ENCODE data around the gene EIF1AX. TPM values are rescaled to one million over a fixed set of nuclear protein-coding genes. Genes with fewer than 3 reads are reported as not detected.
"Not testable (repeated sequence)": the region's sequence is repeated elsewhere in the genome, so short reads cannot be mapped to it uniquely, and the experiment has no call there.

The EIF1AX gene
- total RNA-seq, 1 donor from 2014 or later, result 94.5 TPM

DNA sequence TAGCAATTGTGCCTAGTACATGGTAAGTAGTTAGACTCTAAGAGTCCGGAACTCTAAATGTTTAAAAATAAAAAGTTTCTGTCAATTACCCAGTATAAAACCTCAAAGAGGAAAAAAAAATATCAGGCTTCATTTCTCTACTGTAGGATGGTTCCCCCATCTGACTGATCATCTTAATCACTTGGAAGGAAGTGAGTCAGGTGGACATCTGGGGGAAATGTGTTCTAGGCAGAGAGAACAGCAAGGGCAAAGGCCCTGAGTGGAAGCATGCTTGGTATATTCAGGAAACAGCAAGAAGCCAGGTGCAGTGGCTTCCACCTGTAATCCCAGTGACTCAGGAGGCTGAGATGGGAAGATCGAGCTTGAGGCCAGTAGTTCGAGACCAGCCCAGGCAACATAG, 2.9 kb upstream of the EIF1AX start:
- Mint-ChIP-seq H3K36me3 (ENCODE audit: low read depth) (peaks cover 15% of the 10 kb centered on the region), H3K27ac (peak overlapping the region; percentile 48), H3K27me3 (ENCODE audit: low read depth) (no peaks in the 10 kb centered on the region), H3K4me1 (ENCODE audit: low read depth) (peaks cover 22% of the 10 kb centered on the region), H3K9me3 (no peaks in the 10 kb centered on the region), H3K4me3 (ENCODE audit: low read depth) (no peak overlapping the region)
- no peak for DNase-seq (ENCODE audit: low spot score)
- intact Hi-C loops (cut with micrococcal nuclease), result loop anchor here (5.0 kb wide), 1 partner anchor 123 kb away; the partner anchor contains the start of gene RPS6KA3

DNA sequence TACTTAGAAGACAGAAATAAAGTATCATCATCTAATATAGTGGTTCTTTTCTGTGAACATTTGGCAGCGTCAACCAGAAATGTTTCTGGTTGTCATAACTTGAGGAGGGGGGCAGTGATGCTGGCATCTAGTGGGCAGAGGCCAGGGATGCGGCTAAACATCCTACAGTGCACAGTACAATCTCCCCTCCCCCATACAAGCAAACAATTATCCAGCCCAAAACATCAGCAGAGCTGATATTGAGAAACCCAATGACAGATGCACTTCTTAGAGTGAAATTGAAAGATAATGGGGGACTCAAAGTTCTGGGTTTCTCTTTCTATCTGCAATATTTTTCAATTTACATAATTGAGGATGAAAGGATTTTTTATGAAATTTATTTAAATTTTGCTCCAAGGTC, 1.9 kb upstream of the EIF1AX start:
- Mint-ChIP-seq H3K4me3 (ENCODE audit: low read depth) (no peak overlapping the region), H3K4me1 (ENCODE audit: low read depth) (peaks cover 29% of the 10 kb centered on the region), H3K36me3 (ENCODE audit: low read depth) (peaks cover 20% of the 10 kb centered on the region), H3K27me3 (ENCODE audit: low read depth) (no peaks in the 10 kb centered on the region), H3K9me3 (no peaks in the 10 kb centered on the region), H3K27ac (no peak overlapping the region)
- no peak for DNase-seq (ENCODE audit: low spot score)
- intact Hi-C loops (cut with micrococcal nuclease), result loop anchor here (5.0 kb wide), 1 partner anchor 124 kb away; the partner anchor contains the start of gene RPS6KA3

GRCh38 chrX:20143111-20143510, 1.5 kb upstream of the EIF1AX start:
- DNase-seq (ENCODE audit: low spot score), result no peak
- H3K27me3 Mint-ChIP-seq (ENCODE audit: low read depth), result no peaks in the 10 kb centered on the region
- H3K9me3 Mint-ChIP-seq, result no peaks in the 10 kb centered on the region
- H3K27ac Mint-ChIP-seq, result peak overlapping the region; percentile 49
- peaks cover 29% of the 10 kb centered on the region for H3K4me1 Mint-ChIP-seq (ENCODE audit: low read depth)
- intact Hi-C loops (cut with micrococcal nuclease), result loop anchor here (5.0 kb wide), 1 partner anchor 124 kb away; the partner anchor contains the start of gene RPS6KA3
- peak overlapping the region; percentile 55 for H3K4me3 Mint-ChIP-seq (ENCODE audit: low read depth)
- H3K36me3 Mint-ChIP-seq (ENCODE audit: low read depth), result peaks cover 19% of the 10 kb centered on the region

- no peak overlapping the region for H3K27ac Mint-ChIP-seq
- peak overlapping the region; percentile 85 for H3K4me3 Mint-ChIP-seq (ENCODE audit: low read depth)
- DNase-seq (ENCODE audit: low spot score), result no peak
- H3K4me1 Mint-ChIP-seq (ENCODE audit: low read depth), result peaks cover 35% of the 10 kb centered on the region
- no peaks in the 10 kb centered on the region for H3K9me3 Mint-ChIP-seq
- H3K36me3 Mint-ChIP-seq (ENCODE audit: low read depth), result peaks cover 36% of the 10 kb centered on the region
- H3K27me3 Mint-ChIP-seq (ENCODE audit: low read depth), result no peaks in the 10 kb centered on the region
- intact Hi-C loops (cut with micrococcal nuclease), result loop anchor here (2.0 to 5.0 kb wide), 2 partner anchors 127 to 150 kb away; partner anchors contain the start of genes BCLAF3 and RPS6KA3
Measured at GRCh38 chrX:20140420-20140819, 1.2 kb downstream of the EIF1AX start.

DNA sequence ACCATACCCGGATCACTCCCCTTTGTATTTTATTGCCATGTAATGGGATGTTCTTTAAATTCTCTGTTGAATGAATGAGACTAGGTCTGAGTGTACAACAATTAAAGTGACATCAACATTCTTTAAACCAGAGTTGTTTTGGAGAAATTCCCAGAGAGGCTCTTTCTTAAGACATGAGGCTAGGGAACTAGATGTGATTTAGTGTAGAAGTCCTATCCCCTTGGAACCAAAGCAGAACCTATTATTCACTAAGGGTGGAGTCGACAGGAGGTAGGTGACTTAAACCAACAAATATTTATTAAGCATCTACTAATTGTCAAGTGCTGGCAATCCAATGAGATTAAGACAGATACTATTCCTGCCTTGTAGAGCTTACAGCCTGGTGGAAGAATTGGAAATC, 1.7 kb downstream of the EIF1AX start:
- no peak for DNase-seq (ENCODE audit: low spot score)
- no peaks in the 10 kb centered on the region for H3K27me3 Mint-ChIP-seq (ENCODE audit: low read depth)
- peak overlapping the region; percentile 85 for H3K4me3 Mint-ChIP-seq (ENCODE audit: low read depth)
- H3K27ac Mint-ChIP-seq, result no peak overlapping the region
- H3K9me3 Mint-ChIP-seq, result no peaks in the 10 kb centered on the region
- intact Hi-C loops (cut with micrococcal nuclease), result loop anchor here (2.0 to 5.0 kb wide), 2 partner anchors 127 to 149 kb away; partner anchors contain the start of genes BCLAF3 and RPS6KA3
- peaks cover 34% of the 10 kb centered on the region for H3K4me1 Mint-ChIP-seq (ENCODE audit: low read depth)
- peaks cover 39% of the 10 kb centered on the region for H3K36me3 Mint-ChIP-seq (ENCODE audit: low read depth)

GRCh38 chrX:20135944-20136343, 5.7 kb downstream of the EIF1AX start:
- peaks cover 45% of the 10 kb centered on the region for H3K36me3 Mint-ChIP-seq (ENCODE audit: low read depth)
- no peak overlapping the region for H3K4me3 Mint-ChIP-seq (ENCODE audit: low read depth)
- H3K27ac Mint-ChIP-seq, result no peak overlapping the region
- H3K9me3 Mint-ChIP-seq, result no peaks in the 10 kb centered on the region
- intact Hi-C loops (cut with micrococcal nuclease), result no loop called here
- H3K4me1 Mint-ChIP-seq (ENCODE audit: low read depth), result peaks cover 22% of the 10 kb centered on the region
- DNase-seq (ENCODE audit: low spot score), result no peak
- H3K27me3 Mint-ChIP-seq (ENCODE audit: low read depth), result no peaks in the 10 kb centered on the region

- no peak for DNase-seq (ENCODE audit: low spot score)
- Mint-ChIP-seq H3K27ac (no peak overlapping the region), H3K27me3 (ENCODE audit: low read depth) (no peaks in the 10 kb centered on the region), H3K9me3 (no peaks in the 10 kb centered on the region), H3K4me1 (ENCODE audit: low read depth) (peaks cover 8% of the 10 kb centered on the region), H3K36me3 (ENCODE audit: low read depth) (peaks cover 51% of the 10 kb centered on the region), H3K4me3 (ENCODE audit: low read depth) (no peak overlapping the region)
- intact Hi-C loops (cut with micrococcal nuclease), result no loop called here
Measured at GRCh38 chrX:20132666-20133065, 9.0 kb downstream of the EIF1AX start.

- Mint-ChIP-seq H3K27ac (no peak overlapping the region), H3K9me3 (no peaks in the 10 kb centered on the region), H3K36me3 (ENCODE audit: low read depth) (peaks cover 33% of the 10 kb centered on the region), H3K27me3 (ENCODE audit: low read depth) (no peaks in the 10 kb centered on the region), H3K4me1 (ENCODE audit: low read depth) (no peaks in the 10 kb centered on the region), H3K4me3 (ENCODE audit: low read depth) (no peak overlapping the region)
- DNase-seq (ENCODE audit: low spot score), result no peak
- intact Hi-C loops (cut with micrococcal nuclease), result no loop called here
Measured at GRCh38 chrX:20130357-20130756, 11.3 kb downstream of the EIF1AX start.

- DNase-seq (ENCODE audit: low spot score), result no peak
- no peaks in the 10 kb centered on the region for H3K4me1 Mint-ChIP-seq (ENCODE audit: low read depth)
- peaks cover 34% of the 10 kb centered on the region for H3K36me3 Mint-ChIP-seq (ENCODE audit: low read depth)
- no peaks in the 10 kb centered on the region for H3K9me3 Mint-ChIP-seq
- H3K27me3 Mint-ChIP-seq (ENCODE audit: low read depth), result no peaks in the 10 kb centered on the region
- intact Hi-C loops (cut with micrococcal nuclease), result loop anchor here (10.0 kb wide), 1 partner anchor 225 kb away; no protein-coding TSS in a partner anchor
- no peak overlapping the region for H3K27ac Mint-ChIP-seq
- no peak overlapping the region for H3K4me3 Mint-ChIP-seq (ENCODE audit: low read depth)
Measured at GRCh38 chrX:20129547-20129946, 12.1 kb downstream of the EIF1AX start.

DNA sequence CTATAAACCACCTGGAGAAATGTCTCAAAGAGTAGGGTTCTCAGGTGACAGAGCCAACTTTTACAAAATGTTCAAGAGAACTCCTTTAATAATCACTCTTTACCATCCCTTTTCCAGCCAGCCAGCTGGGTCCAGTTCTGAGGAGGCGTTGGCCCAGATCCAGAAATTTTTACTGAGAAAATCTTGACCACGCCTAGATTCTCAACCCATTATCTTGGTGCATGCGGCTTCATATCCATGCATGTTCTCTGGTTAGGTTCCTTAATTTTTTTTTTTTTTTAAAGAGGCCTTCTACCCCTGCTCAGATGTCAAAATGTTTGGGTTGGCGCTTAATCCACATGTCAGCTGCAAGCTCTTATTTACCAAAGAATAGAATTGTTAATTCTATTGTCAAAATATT, 13.0 kb downstream of the EIF1AX start:
- Mint-ChIP-seq H3K27ac (no peak overlapping the region), H3K4me1 (ENCODE audit: low read depth) (no peaks in the 10 kb centered on the region), H3K9me3 (no peaks in the 10 kb centered on the region), H3K36me3 (ENCODE audit: low read depth) (peaks cover 33% of the 10 kb centered on the region), H3K4me3 (ENCODE audit: low read depth) (no peak overlapping the region), H3K27me3 (ENCODE audit: low read depth) (no peaks in the 10 kb centered on the region)
- intact Hi-C loops (cut with micrococcal nuclease), result loop anchor here (10.0 kb wide), 1 partner anchor 224 kb away; no protein-coding TSS in a partner anchor
- no peak for DNase-seq (ENCODE audit: low spot score)

DNA sequence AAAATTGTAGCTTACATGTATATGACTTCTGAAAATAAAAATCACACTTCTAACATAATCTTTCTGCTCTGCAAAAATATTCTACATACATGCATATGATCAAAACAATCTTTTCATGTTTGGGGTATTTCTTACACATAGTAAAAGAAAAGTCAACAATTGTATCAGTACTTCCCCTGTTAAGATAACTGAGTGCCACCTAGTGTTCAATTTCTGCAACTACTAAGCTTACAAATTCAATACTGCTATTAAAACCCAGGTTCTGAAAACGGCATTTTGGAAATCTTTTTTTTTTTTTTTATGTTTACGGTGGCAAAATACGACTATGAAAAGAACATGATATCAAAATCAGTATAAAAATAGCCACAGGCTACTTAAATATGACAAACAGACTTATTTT, 14.2 kb downstream of the EIF1AX start:
- H3K36me3 Mint-ChIP-seq (ENCODE audit: low read depth), result peaks cover 30% of the 10 kb centered on the region
- not testable (repeated sequence) for H3K9me3 Mint-ChIP-seq; H3K4me3 Mint-ChIP-seq (ENCODE audit: low read depth); DNase-seq (ENCODE audit: low spot score); H3K27ac Mint-ChIP-seq; H3K4me1 Mint-ChIP-seq (ENCODE audit: low read depth); H3K27me3 Mint-ChIP-seq (ENCODE audit: low read depth)
- intact Hi-C loops (cut with micrococcal nuclease), result loop anchor here (10.0 kb wide), 1 partner anchor 223 kb away; no protein-coding TSS in a partner anchor

DNA sequence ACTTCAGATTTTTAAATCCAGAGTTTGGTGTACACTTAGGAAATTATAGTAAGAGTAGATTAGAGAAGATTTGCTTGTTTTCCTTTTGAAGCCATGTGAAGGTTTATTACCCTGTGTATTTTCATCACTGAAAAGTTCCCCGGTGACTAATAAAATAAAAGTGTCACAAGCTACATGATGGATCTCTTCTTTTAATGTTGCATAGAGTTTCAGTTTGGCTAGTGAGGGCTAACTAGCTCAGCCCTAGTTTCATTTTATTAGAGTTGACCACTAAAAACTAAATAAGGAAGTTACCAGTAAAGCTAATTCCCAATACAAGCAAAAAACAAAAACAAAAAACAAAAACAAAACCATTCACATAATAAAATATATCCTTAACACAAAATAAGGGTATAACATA, 14.8 kb downstream of the EIF1AX start:
- H3K36me3 Mint-ChIP-seq (ENCODE audit: low read depth), result peaks cover 30% of the 10 kb centered on the region
- intact Hi-C loops (cut with micrococcal nuclease), result loop anchor here (10.0 kb wide), 1 partner anchor 222 kb away; no protein-coding TSS in a partner anchor
- not testable (repeated sequence) for H3K4me3 Mint-ChIP-seq (ENCODE audit: low read depth); H3K27me3 Mint-ChIP-seq (ENCODE audit: low read depth); H3K27ac Mint-ChIP-seq; H3K4me1 Mint-ChIP-seq (ENCODE audit: low read depth); DNase-seq (ENCODE audit: low spot score); H3K9me3 Mint-ChIP-seq

DNA sequence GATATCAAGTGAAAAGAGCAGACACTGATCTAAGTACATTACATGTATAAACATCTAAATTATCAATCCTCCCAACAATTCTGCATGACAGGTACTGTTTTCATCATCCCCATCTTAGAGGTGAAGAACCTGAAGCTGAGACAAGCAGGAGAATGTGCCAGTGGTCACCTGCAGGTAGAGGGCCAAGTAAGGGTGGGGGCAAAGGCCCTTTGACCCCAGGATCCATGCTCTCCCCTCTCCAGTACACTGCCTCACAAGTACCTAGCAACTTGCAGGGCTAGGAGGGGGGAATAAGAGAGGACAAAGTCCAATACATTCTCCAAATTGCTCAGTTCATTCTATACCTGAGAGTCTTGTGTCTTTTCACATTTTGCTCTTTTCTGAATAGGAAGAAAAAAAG, 16.7 kb downstream of the EIF1AX start:
- Mint-ChIP-seq H3K27me3 (ENCODE audit: low read depth) (no peaks in the 10 kb centered on the region), H3K4me3 (ENCODE audit: low read depth) (no peak overlapping the region), H3K9me3 (no peaks in the 10 kb centered on the region), H3K36me3 (ENCODE audit: low read depth) (peaks cover 25% of the 10 kb centered on the region), H3K27ac (no peak overlapping the region), H3K4me1 (ENCODE audit: low read depth) (no peaks in the 10 kb centered on the region)
- intact Hi-C loops (cut with micrococcal nuclease), result loop anchor here (10.0 kb wide), 1 partner anchor 220 kb away; no protein-coding TSS in a partner anchor
- no peak for DNase-seq (ENCODE audit: low spot score)

Measured in activated T-helper 2 cell treated with anti-CD3 and anti-CD28 coated beads, Interferon-gamma antibody, Interleukin-2, Interleukin-4, amounts not matched to agents 10 μg/mL and 5 μg/mL and 100 μg/mL, durations not matched to agents 14 hours and 24 hours and 36 hours (primary cell).